ENCODE data around the gene CCDC180.
"Not testable (repeated sequence)": the region's sequence is repeated elsewhere in the genome, so short reads cannot be mapped to it uniquely, and the experiment has no call there.

CCDC180 gene

DNA sequence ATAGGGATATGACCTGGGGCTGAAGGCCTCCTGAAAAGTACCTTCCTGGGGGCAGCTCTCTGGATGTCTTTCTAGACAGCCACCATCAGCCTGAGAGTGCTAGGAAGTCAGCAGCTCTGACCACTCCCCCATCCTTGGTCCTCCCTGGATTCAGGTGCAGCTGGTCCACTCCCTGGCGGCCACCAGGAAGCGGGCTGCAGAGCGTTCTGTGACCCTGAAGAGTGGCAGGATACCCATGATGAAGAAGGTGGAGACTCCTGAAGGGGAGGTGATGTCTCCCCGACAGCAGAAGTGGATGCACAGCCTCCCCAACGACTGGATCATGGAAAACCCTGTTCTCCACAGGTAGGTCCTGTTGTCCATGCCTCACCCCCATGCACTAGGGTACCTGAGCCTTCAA, 1.8 kb downstream of the CCDC180 start:
- no peak overlapping the region for H3K4me3 ChIP-seq (ENCODE audit: low read length)
- no peak for DNase-seq (ENCODE audit: low read depth, low spot score)

DNA sequence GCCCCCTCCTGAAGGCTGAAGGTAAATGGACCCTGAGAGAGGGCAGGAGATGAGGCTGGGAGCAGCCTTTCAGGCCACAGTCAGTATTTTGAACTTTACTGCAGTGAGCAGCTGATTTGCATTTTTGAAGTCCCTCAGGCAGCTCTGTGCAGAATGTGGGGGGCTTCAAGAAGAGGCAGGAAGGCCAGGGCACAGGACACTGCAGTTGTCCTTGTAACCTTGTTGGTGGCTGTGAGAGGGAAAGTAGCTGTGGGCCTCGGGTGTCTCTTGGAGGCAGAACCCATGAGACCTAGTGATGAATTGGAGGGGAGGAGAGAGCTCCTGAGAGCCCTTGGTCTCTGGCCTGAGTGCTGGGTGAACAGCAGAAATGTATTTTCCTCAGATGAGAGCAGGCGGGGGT, 2.6 kb downstream of the CCDC180 start:
- no peak overlapping the region for H3K4me3 ChIP-seq (ENCODE audit: low read length)
- DNase-seq (ENCODE audit: low read depth, low spot score) = no peak

DNA sequence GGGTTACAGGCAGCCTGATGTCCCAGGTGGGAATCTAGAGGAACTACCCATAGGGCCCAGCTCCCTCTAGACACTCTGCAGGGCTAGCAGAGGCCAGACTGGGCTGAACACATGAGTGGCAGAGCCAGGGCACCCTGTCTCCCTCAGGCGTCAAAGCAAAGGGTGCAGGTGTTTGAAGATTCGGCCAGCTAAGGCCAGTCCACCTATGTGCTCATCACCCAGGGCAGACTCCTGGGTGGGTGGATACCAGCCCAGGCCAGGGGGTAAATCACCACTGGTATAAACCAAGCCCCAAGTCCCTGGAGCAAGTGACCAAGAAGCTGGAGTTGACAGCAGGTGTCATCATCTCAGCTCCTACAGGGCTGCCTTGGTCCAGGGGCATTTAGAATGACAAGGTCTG, 3.4 kb downstream of the CCDC180 start:
- DNase-seq (ENCODE audit: low read depth, low spot score) = no peak
- no peak overlapping the region for H3K4me3 ChIP-seq (ENCODE audit: low read length)

DNA sequence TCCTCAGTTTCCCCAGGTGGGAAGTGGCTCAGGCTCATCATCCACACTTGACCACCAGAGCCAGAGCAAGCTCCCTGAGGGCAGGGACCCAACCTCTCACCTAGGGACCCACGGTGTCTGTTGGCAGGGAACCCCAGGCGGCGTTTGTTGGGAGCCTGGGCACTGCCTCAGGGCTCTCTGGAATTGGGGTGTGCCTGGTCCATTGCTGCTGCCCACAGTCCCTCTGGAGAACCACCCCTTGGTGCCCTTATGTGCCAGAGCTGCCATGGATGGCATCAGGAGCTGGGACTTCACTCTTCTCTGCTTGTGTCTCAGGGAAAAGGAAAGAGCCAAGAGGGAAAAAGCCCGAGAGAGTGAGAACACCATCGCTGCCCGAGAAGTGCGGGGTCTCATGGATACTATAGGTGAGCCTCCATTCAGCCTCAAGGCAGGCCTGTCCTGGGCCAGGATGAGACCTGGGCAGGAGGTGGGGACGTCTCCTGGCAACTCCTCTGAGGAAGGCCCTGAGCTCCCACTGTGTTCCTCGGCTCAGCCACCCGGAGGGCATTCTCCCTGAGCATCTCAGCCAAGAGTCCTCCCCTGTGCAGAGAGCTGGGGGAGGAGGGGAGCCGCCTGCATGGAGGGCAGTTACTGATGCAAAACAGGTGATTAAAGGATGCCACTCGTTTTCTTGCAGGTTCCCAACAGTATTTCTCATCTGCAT, 4.5 kb downstream of the CCDC180 start:
- H3K4me3 ChIP-seq (ENCODE audit: low read length) = no peak overlapping the region
- no peak for DNase-seq (ENCODE audit: low read depth, low spot score)

DNA sequence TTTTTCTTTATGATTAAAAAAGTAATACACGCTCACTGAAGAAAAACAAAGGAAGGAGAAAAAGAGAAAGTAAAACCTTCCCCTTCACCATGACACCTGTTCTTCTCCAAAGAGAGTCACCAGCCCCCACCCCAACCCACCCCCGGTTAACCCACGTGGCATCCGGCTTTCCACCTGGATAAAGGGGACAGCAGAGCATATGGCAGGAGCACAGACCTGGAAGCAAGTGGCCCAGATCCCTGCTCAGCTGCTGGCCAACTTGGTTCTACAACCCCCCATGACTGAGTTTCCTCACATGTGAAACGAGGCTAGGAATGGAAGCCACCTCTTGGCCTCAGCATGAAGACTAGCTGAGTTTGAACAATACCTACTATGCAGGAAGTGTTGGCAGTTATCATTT, 5.1 kb downstream of the CCDC180 start:
- no peak for DNase-seq (ENCODE audit: low read depth, low spot score)
- H3K4me3 ChIP-seq (ENCODE audit: low read length) = no peak overlapping the region

DNA sequence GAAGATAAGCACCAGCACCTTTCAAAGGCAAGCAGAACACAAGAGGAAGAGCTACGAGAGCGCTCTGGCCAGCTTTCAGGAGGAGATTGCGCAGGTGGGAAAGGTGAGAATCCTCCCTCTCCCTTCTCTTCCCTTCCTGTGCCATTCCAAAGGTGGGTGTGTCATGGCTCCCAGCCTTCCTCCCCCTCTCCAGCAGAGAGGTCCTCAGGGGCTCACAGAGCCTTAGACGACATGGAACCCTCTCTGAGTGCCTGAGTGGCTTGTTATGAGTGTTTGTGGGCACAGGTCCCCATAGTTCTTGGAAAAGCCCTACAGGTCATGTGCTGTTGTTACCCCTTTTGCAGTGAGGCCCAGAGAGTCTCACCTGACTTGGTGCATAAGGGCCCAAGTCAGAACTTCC, 5.8 kb downstream of the CCDC180 start:
- no peak overlapping the region for H3K4me3 ChIP-seq (ENCODE audit: low read length)
- no peak for DNase-seq (ENCODE audit: low read depth, low spot score)

DNA sequence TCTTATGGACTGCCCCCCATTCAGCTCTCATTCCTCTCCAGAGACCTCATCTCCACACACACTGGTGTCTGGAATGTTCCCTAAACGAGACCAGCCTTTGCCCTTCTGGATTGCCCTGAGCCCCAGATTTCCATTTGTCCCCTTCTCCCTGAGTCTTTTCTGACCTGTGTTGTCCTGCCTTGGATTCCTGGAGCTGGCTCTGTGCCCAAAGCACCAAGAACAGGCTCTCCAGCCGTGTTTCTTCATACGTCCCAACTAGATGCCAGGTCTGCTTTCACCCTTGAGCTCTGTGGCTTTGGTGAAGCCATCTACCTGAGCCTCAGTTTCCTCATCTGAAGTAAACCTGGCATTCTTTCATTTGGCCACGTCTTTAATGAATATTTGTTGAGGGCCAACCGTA, 6.3 kb downstream of the CCDC180 start:
- no peak overlapping the region for H3K4me3 ChIP-seq (ENCODE audit: low read length)
- DNase-seq (ENCODE audit: low read depth, low spot score) = no peak

DNA sequence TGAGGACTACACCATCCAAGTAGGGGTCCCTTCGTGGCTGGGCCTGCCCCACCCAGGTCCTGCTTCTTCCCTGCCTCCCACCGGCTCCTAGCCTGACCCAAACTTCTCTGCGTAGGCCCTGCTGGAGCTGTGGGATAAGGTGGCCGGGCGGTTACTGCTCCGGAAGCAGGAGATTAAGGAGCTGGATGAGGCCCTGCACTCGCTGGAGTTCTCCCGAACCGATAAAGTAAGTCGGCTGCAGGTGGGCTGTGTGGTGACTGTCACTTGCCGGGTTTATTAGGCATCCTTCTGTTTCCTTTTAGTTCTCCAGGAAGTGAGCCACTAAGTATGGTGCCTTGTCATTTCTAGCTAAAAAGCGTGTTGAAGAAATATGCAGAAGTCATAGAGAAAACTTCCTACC, 7.0 kb downstream of the CCDC180 start:
- no peak for DNase-seq (ENCODE audit: low read depth, low spot score)
- H3K4me3 ChIP-seq (ENCODE audit: low read length) = no peak overlapping the region

DNA sequence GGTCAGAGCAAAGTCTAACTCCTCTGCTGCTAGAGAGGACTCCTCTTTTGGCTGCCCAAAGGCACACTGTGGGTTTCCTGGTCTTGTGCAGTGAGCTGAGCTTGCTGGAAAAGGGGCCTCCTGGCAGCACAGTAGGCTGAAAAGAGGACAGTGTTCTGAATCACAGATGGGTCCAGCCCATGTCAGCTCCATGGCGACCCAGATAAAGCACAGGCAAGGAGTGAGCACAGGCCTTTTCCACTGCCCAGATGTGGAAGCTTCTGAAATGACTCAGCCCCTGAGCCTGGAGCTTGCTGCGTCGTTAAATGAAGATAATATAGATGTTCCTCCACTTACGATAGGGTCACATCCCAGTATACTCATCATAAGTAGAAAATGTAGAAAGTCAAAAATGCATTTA, 8.1 kb downstream of the CCDC180 start:
- DNase-seq (ENCODE audit: low read depth, low spot score) = no peak
- H3K4me3 ChIP-seq (ENCODE audit: low read length) = no peak overlapping the region

DNA sequence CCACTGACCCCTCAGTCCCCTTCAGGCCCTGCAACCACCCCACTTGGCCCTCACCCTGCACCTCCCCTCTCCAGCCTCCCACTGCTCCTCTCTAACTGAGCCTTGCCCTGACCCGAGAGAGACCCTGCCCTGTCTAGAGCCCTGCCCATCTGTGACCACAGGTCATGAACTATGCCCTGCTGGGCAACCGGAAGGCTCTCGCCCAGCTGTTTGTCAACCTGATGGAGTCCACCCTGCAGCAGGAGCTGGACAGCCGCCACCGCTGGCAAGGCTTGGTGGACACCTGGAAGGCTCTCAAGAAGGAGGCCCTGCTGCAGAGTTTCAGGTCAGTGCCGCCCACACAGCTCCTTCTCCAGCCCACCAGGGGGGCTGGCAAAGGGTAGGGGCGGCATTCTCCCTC, 9.4 kb downstream of the CCDC180 start:
- no peak for DNase-seq (ENCODE audit: low read depth, low spot score)
- H3K4me3 ChIP-seq (ENCODE audit: low read length) = no peak overlapping the region

DNA sequence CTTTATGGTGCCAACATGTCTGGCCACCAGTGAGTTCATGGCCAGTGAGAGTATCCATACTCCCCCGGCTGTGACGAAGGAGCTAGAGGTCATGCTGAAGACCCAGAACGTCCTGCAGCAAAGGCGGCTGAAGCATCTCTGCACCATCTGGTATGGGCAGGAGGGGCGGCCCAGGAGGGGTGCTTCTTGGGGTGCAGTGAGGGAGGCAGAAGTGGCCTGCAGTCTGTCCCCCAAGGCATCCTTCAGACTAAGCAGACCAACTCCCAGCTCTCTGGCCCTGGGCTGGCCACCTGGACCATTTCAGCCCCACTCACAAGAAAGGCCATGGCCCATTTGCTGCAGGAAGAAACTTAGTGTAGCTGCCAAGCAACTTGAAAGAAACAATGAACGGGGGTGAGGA, 11.0 kb downstream of the CCDC180 start:
- DNase-seq (ENCODE audit: low read depth, low spot score) = no peak
- H3K4me3 ChIP-seq (ENCODE audit: low read length) = no peak overlapping the region

DNA sequence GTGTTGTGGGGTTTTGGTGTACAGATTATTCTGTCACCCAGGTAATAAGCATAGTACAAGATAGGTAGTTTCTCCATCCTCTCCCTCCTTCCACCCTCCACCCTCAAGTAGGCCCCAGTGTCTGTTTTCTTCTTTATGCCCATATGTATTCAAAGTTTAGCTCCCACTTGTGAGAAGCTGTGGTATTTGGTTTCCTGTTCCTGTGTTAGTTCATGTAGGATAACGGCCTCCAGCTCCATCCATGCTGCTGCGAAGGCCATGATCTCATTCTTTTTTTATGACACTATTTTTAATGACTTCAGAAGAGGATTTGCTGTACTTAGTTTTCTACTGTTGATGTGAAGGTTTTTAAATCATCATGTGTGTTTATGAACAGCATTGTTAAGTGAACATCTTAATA, 11.9 kb downstream of the CCDC180 start:
- DNase-seq (ENCODE audit: low read depth, low spot score) = peak; percentile 95
- H3K4me3 ChIP-seq (ENCODE audit: low read length) = no peak overlapping the region

DNA sequence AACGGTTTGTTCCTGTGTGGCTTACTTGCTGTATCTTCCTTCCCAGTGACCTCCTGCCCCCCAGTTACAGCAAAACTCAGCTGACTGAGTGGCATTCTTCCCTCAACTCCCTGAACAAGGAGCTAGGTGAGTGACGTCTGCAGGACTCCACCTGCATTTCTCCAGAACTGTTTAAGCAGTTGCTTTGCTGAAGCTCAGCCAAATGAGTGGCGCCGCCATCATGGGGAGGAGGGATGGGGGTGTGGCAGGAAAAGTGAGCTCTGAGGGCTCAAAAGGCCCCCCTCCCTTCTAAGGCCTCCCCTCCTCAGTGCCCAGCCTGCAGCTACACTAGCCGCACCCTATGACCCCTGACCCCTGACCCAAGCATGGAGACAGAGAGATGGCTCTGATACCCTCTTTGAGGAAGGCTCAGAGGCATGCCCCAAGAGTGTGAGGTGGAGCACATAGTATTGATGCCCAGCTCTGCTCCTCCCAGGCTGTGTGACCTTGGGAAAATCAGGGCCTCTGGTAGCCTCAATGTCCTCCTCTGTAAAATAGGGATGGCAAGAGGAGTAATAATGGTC, 12.7 kb downstream of the CCDC180 start:
- H3K4me3 ChIP-seq (ENCODE audit: low read length) = no peak overlapping the region
- no peak for DNase-seq (ENCODE audit: low read depth, low spot score)

DNA sequence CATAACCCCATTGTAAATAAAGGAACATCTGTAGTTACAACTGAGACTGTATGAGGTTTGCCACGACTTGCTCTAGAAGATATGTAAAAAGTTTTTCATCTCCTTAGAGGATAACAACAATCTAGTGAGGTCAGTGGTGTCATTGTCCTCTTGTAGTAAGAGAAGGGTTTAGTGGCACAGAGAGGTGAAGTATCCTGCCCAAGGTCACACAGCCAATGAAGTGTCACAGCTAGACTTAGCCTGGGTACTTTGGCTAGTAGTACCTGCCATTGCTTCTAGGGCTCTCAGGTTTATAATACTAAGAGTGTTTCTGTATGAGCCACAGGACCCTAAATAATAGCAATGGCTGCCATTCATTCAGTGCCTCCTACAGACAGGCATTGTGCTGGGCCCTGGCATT, 13.8 kb downstream of the CCDC180 start:
- no peak for DNase-seq (ENCODE audit: low read depth, low spot score)
- no peak overlapping the region for H3K4me3 ChIP-seq (ENCODE audit: low read length)

DNA sequence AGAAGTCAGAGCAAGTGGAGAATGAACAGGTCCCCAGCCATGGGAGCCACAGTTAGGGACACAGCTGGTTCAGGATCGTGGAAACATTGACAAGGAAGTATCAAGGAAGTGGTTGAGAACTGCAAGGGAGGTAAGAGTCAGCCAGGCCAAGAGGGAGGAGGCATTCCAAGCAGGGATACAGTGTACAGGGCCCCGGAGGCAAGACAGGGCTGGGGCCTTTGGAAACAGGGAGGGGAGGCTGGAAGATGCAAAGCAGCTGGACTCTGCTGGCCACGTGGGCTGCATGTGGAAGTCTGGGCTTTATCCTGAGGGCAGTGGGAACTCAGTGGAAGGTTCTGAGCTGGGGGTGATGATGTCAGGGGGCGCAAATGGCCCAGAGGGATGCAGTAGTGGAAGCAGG, 14.2 kb downstream of the CCDC180 start:
- no peak for DNase-seq (ENCODE audit: low read depth, low spot score)
- no peak overlapping the region for H3K4me3 ChIP-seq (ENCODE audit: low read length)

DNA sequence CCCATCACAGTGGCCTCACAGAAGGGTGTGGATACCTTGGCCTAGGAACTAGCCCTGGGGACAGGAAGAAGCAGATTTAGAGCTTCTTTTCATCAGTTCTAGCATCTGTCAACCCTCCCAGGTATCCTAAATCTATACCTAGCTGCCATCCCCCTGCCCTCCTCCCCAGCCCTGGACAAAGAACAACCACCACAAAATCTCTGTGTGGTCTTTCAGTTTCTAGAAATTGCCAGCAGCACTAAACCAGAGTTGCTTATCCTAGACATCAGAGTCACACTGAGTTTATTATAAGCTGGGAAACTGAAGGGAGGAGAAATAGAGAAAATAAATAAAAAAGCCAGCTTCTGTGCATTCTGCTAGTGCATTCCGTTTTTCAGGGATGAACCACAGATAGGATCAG, 14.6 kb downstream of the CCDC180 start:
- DNase-seq (ENCODE audit: low read depth, low spot score) = no peak

DNA sequence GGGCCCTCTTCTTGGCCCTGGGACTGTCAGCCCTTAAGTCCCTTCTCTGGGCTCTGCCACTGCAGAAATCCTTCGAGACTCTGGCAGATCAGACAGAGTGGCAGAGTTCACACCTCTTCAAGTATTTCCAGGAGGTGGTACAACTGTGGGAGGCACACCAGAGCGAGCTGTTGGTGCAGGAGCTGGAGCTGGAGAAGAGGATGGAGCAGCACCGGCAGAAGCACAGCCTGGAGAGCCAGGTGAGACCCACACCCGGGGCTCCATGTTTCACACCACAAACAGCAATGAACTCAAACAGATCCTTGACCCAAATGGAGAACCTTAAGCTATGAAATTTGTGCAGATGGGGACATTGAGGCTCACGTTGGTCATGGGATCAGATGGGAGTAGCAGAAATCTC, 17.5 kb downstream of the CCDC180 start:
- DNase-seq (ENCODE audit: low read depth, low spot score) = no peak
- H3K4me3 ChIP-seq (ENCODE audit: low read length) = no peak overlapping the region

More for the DNA sequence above, 14.6 kb downstream of the CCDC180 start:
- no peak overlapping the region for H3K4me3 ChIP-seq (ENCODE audit: low read length)

DNA sequence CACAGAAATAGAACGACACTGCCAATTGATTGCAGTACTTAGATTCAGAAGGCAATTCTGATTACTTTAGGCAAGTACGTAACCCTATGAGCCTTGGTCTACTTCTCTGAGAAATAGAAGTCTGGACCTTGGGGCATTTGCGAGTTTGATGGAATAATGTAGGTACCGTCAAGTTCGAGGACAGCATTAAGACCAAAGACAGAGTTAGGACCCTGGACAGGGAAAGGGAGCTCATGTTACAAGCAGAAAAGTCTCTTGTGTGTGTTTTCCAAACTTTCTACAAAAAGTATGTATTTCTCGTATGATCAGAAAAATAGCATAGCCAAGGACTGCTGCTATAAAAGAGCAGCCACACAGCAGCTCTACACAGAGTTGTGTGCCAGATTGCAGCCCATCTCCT, 20.1 kb downstream of the CCDC180 start:
- H3K4me3 ChIP-seq (ENCODE audit: low read length) = no peak overlapping the region
- DNase-seq (ENCODE audit: low read depth, low spot score) = no peak

DNA sequence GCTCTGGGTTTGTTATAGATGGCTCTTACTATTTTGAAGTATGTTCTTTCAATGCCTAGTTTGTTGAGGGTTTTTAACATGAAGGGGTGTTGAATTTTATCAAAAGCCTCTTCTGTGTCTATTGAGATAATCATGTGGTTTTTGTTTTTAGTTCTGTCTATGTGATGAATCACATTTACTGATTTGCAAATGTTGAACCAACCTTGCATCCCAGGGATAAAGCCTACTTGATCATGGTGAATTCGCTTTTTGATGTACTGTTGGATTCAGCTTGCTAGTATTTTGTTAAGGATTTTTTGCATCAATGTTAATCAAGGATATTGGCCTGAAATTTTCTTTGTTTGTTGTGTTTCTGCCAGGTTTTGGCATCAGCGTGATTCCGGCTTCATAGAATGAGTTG, 25.5 kb downstream of the CCDC180 start:
- no peak for DNase-seq (ENCODE audit: low read depth, low spot score)
- no peak overlapping the region for H3K4me3 ChIP-seq (ENCODE audit: low read length)

DNA sequence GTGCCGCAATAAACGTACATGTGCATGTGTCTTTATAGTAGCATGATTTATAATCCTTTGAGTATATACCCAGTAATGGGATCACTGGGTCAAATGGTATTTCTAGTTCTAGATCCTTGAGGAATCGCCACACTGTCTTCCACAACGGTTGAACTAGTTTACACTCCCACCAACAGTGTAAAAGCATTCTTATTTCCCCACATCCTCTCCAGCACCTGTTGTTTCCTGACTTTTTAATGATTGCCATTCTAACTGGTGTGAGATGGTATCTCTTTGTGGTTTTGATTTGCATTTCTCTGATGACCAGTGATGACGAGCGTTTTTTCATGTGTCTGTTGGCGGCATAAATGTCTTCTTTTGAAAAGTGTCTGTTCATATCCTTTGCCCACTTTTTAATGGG, 28.2 kb downstream of the CCDC180 start:
- not testable (repeated sequence) for DNase-seq (ENCODE audit: low read depth, low spot score); H3K4me3 ChIP-seq (ENCODE audit: low read length)

DNA sequence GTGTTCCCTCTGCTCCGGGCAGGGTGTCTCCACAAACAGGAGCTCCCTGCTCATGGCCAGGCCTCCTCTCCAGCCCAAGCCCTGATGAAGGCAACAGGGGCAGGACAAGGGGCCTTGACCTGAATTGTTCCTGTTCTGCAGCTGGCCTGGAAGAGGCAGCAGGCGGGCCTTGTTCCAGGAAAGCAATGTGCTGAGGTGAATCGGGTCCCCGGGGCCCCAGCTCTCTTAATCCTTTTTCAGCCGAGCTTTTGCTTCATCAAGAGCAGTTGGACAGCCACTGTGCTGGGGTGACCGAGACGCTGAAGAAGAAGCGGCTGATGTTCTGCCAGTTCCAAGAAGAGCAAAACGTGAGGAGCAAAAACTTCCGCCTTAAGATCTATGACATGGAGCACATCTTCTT, 41.4 kb downstream of the CCDC180 start:
- no peak for DNase-seq (ENCODE audit: low read depth, low spot score)
- no peak overlapping the region for H3K4me3 ChIP-seq (ENCODE audit: low read length)

All from Jurkat, Clone E6-1 (cell line).